ENCODE measurements around the gene MSRB2.

The MSRB2 gene

DNA sequence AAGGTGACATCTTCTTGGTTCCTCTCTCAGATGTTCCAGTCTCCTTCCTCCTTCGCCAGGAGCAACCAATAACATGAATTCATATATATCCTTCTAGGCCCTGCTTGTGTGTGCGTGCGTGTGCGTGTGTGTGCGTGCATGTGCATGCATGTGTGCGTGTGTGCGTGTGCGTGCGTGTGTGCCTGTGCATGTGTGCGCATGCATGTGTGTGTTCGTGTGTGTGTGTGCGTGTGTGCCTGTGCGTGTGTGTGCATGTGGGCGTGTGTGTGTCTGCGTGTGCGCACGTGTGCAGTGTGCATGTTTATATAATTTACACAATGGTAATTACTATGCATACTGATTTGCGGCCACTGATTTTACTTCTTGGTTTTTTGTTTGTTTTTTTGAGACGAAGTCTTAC lies 52.8 kb downstream of the MSRB2 start:
- no peak for ATAC-seq
- TF ChIP-seq, protein P1, sequence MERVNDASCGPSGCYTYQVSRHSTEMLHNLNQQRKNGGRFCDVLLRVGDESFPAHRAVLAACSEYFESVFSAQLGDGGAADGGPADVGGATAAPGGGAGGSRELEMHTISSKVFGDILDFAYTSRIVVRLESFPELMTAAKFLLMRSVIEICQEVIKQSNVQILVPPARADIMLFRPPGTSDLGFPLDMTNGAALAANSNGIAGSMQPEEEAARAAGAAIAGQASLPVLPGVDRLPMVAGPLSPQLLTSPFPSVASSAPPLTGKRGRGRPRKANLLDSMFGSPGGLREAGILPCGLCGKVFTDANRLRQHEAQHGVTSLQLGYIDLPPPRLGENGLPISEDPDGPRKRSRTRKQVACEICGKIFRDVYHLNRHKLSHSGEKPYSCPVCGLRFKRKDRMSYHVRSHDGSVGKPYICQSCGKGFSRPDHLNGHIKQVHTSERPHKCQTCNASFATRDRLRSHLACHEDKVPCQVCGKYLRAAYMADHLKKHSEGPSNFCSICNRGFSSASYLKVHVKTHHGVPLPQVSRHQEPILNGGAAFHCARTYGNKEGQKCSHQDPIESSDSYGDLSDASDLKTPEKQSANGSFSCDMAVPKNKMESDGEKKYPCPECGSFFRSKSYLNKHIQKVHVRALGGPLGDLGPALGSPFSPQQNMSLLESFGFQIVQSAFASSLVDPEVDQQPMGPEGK (CRISPR knock-in tag; IDR thresholded peaks at IDR 0.05; ENCODE audit: borderline replicate concordance): no peak
- TF ChIP-seq ESRRG (CRISPR knock-in tag; IDR thresholded peaks at IDR 0.05): no peak
- TF ChIP-seq ZNF565 (CRISPR knock-in tag; conservative IDR thresholded peaks at IDR 0.05; ENCODE audit: low read depth): no peak
- TF ChIP-seq, protein P2, sequence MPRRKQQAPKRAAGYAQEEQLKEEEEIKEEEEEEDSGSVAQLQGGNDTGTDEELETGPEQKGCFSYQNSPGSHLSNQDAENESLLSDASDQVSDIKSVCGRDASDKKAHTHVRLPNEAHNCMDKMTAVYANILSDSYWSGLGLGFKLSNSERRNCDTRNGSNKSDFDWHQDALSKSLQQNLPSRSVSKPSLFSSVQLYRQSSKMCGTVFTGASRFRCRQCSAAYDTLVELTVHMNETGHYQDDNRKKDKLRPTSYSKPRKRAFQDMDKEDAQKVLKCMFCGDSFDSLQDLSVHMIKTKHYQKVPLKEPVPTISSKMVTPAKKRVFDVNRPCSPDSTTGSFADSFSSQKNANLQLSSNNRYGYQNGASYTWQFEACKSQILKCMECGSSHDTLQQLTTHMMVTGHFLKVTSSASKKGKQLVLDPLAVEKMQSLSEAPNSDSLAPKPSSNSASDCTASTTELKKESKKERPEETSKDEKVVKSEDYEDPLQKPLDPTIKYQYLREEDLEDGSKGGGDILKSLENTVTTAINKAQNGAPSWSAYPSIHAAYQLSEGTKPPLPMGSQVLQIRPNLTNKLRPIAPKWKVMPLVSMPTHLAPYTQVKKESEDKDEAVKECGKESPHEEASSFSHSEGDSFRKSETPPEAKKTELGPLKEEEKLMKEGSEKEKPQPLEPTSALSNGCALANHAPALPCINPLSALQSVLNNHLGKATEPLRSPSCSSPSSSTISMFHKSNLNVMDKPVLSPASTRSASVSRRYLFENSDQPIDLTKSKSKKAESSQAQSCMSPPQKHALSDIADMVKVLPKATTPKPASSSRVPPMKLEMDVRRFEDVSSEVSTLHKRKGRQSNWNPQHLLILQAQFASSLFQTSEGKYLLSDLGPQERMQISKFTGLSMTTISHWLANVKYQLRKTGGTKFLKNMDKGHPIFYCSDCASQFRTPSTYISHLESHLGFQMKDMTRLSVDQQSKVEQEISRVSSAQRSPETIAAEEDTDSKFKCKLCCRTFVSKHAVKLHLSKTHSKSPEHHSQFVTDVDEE (CRISPR knock-in tag; IDR thresholded peaks at IDR 0.05): no peak
- no peak for TF ChIP-seq RARB (CRISPR knock-in tag; IDR thresholded peaks at IDR 0.05)
- no peak for TF ChIP-seq ZFP30 (CRISPR knock-in tag; IDR thresholded peaks at IDR 0.05)
- TF ChIP-seq CSRNP3 (CRISPR knock-in tag; IDR thresholded peaks at IDR 0.05): no peak
- TF ChIP-seq PPARA (CRISPR knock-in tag; IDR thresholded peaks at IDR 0.05; ENCODE audit: borderline replicate concordance): no peak
- no peak for TF ChIP-seq ZNF8 (CRISPR knock-in tag; IDR thresholded peaks at IDR 0.05)
- no peak for TF ChIP-seq POU6F1 (CRISPR knock-in tag; IDR thresholded peaks at IDR 0.05; ENCODE audit: borderline replicate concordance, low read depth)
- no peak for TF ChIP-seq OSR1 (CRISPR knock-in tag; IDR thresholded peaks at IDR 0.05)
- no peak for TF ChIP-seq SNAI2 (CRISPR knock-in tag; IDR thresholded peaks at IDR 0.05)
- TF ChIP-seq BACH2 (CRISPR knock-in tag; IDR thresholded peaks at IDR 0.05; ENCODE audit: borderline replicate concordance): no peak
- no peak for TF ChIP-seq CSDC2 (CRISPR knock-in tag; IDR thresholded peaks at IDR 0.05)

- no peak for ATAC-seq
Measured at GRCh38 chr10:23150091-23150490, 54.7 kb downstream of the MSRB2 start.

DNA sequence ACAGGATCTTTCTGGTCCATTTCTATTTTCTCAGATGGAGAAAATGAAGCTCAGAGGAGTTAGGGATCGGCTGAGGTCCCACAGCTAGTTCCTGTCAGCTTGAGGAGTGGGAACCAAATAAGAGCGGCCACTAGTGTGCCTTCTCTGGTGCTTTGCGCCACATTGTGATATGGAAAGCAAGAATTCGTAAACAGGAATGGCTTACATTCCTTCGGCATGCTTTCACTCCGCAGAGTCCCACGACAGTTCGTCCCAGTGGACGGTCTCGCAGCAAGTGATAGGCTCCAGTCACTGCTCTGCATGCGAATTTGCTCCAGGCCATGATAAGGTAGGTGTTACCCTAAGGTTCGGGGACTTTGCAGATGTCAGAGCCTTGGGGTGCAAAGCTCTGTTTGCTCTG lies 55.2 kb downstream of the MSRB2 start:
- ATAC-seq: no peak
- TF ChIP-seq BACH2 (CRISPR knock-in tag; IDR thresholded peaks at IDR 0.05; ENCODE audit: borderline replicate concordance) (no peak), ZNF8 (CRISPR knock-in tag; IDR thresholded peaks at IDR 0.05) (no peak), CSRNP3 (CRISPR knock-in tag; IDR thresholded peaks at IDR 0.05) (no peak), GLIS3 (CRISPR knock-in tag; IDR thresholded peaks at IDR 0.05) (no peak), OSR1 (CRISPR knock-in tag; IDR thresholded peaks at IDR 0.05) (no peak), POU6F1 (CRISPR knock-in tag; IDR thresholded peaks at IDR 0.05; ENCODE audit: borderline replicate concordance, low read depth) (no peak), TCF4 (CRISPR knock-in tag; IDR thresholded peaks at IDR 0.05; ENCODE audit: borderline replicate concordance) (no peak)

More at GRCh38 chr10:23150091-23150490, 54.7 kb downstream of the MSRB2 start:
- TF ChIP-seq TCF4 (CRISPR knock-in tag; IDR thresholded peaks at IDR 0.05; ENCODE audit: borderline replicate concordance) (no peak), ZFP3 (CRISPR knock-in tag; IDR thresholded peaks at IDR 0.05) (no peak), OSR1 (CRISPR knock-in tag; IDR thresholded peaks at IDR 0.05) (no peak), ISL1 (CRISPR knock-in tag; IDR thresholded peaks at IDR 0.05) (no peak), SNAI2 (CRISPR knock-in tag; IDR thresholded peaks at IDR 0.05) (no peak), ZNF8 (CRISPR knock-in tag; IDR thresholded peaks at IDR 0.05) (no peak), ARNTL (CRISPR knock-in tag; IDR thresholded peaks at IDR 0.05; ENCODE audit: borderline replicate concordance, low read depth) (no peak), TOX (CRISPR knock-in tag; IDR thresholded peaks at IDR 0.05; ENCODE audit: borderline replicate concordance) (no peak), RARB (CRISPR knock-in tag; IDR thresholded peaks at IDR 0.05) (no peak)

Measured in SK-N-SH treated with all-trans-retinoic acid at 6 μM for 48 hours (cell line).